Transverse colon (tissue), 4 donors: ENCODE data around the gene WDR91. TPM values are rescaled to one million over a fixed set of nuclear protein-coding genes. Genes with fewer than 3 reads are reported as not detected.

Experiments
- DNase-seq: peaks from one replicate; pipeline ENCODE4 v3.0.0-alpha.2; 2019
- H3K27ac ChIP-seq, 4 donors: fragments of 200-600 bp; sonication (generic); 2 replicates each; pipeline ENCODE4 v1.5.1; 2016 to 2018; ENCODE audit warnings: inconsistent platforms in 4 of 4
- H3K27me3 ChIP-seq: fragments of 200-600 bp; sonication (generic); 2 replicates; pipeline ENCODE4 v1.5.1; 2017; ENCODE audit warnings: inconsistent platforms
- H3K36me3 ChIP-seq, 4 donors: fragments of 200-600 bp; sonication (generic); 2 replicates each; pipeline ENCODE4 v1.5.1; 2017 to 2019; ENCODE audit warnings: inconsistent platforms in 4 of 4
- H3K4me1 ChIP-seq, 4 donors: fragments of 200-600 bp; sonication (generic); 2 replicates each; pipeline ENCODE4 v1.5.1; 2017 to 2020; ENCODE audit warnings: inconsistent platforms in 4 of 4
- H3K4me3 ChIP-seq, 4 donors: fragments of 200-600 bp; sonication (generic); 1 replicate in 1 of 4; 2 replicates in 3 of 4; pipeline versions ENCODE4 v1.5.1 to v1.6.1; 2017 to 2019; ENCODE audit warnings: inconsistent platforms in 4 of 4
- H3K9me3 ChIP-seq, 2 donors: fragments of 200-600 bp; sonication (generic); 2 replicates each; pipeline ENCODE4 v1.5.1; 2017 to 2019; ENCODE audit warnings: inconsistent platforms in 2 of 2
- CTCF ChIP-seq, 5 experiments: fragments of 200-600 bp in 3 of 5; fragments of 450-650 bp in 2 of 5; sonication (generic) in 3 of 5; IDR thresholded peaks; 1 replicate in 2 of 5; 2 replicates in 3 of 5; pipeline ENCODE4 v1.5.1; 2016 to 2017; ENCODE audit warnings: antibody characterized with exemption in 5 of 5, inconsistent platforms in 3 of 5, mild to moderate bottlenecking in 2 of 5, moderate library complexity in 1 of 5
- EP300 ChIP-seq: sonication (generic); formaldehyde crosslinking; IDR thresholded peaks from one replicate; pipeline ENCODE4 v1.6.1; 2017; ENCODE audit warnings: antibody characterized with exemption, low read depth
- POLR2A ChIP-seq: fragments of 450-650 bp; IDR thresholded peaks from one replicate; pipeline ENCODE4 v1.6.1; 2016; ENCODE audit warnings: antibody characterized with exemption, mild to moderate bottlenecking, moderate library complexity
- POLR2AphosphoS5 ChIP-seq, 3 donors: sonication (generic); formaldehyde crosslinking; IDR thresholded peaks; one replicate each; pipeline ENCODE4 v1.6.1; 2016; ENCODE audit warnings: antibody characterized with exemption in 3 of 3
- WGBS, 2 donors: methylation state at CpG; one replicate each; pipeline ENCODE4 v1.1.5; 2018; ENCODE audit warnings: low coverage in 1 of 2; 5-methylcytosine and 5-hydroxymethylcytosine counted together
- in situ Hi-C, 4 donors: fragments of 200-750 bp; cut with MboI; loops; one replicate each; pipeline versions ENCODE4 v1.15.0 to v1.15.1; 2017; ENCODE audit warnings: low sequenced_read_pairs in 3 of 4, low pct_ligation_motif_present in 1 of 4, low pct_unique_long_range_greater_than_20kb in 1 of 4
- intact Hi-C: fragments of 100-400 bp; cut with DNase I; formaldehyde crosslinking; loops from one replicate; pipeline ENCODE4 v1.15.1; 2023; ENCODE audit warnings: low total_unique reads
- total RNA-seq, 4 donors: library from RNA; depleted of rRNA; stranded (reverse); fragments of >200 nt; gene quantifications; one replicate each; pipeline ENCODE4 v1.1.0, GENCODE V29; 2016

Gene WDR91
- total RNA-seq, 4 donors from 2014 or later: 6.7 to 19.9 (median 12.6) TPM

GRCh38 chr7:135159359-135160085, 51.8 kb downstream of the WDR91 start:
- Histone ChIP-seq H3K27ac (peak overlapping the region; percentile 62 to 72 (median 65)), H3K9me3 (peaks cover 8 to 9% of the 10 kb centered on the region in 2 donors), H3K4me3 (no peak overlapping the region), H3K4me1 (peaks cover 7 to 33% (median 18%) of the 10 kb centered on the region in 4 donors), H3K36me3 (no peaks in the 10 kb centered on the region), H3K27me3 (no peaks in the 10 kb centered on the region)
- no peak for TF ChIP-seq POLR2A
- no peak for TF ChIP-seq EP300
- no peak for TF ChIP-seq CTCF (IDR thresholded peaks at IDR 0.05)
- TF ChIP-seq POLR2AphosphoS5 (IDR thresholded peaks at IDR 0.05): no peak
- no peak for DNase-seq
- in situ Hi-C loops: loop anchor here in 3 of 4 donors (10.0 to 25.0 kb wide), 3 partner anchors 165 to 497 kb away; no protein-coding TSS in a partner anchor
- 87 to 94% methylated on average over 2 of the region's 2 CpGs for WGBS, 2 donors
- intact Hi-C loops: loop anchor here (10.0 kb wide), 1 partner anchor 475 kb away; no protein-coding TSS in a partner anchor

GRCh38 chr7:135158874-135159273, 52.5 kb downstream of the WDR91 start:
- no peak for DNase-seq
- Histone ChIP-seq H3K27me3 (no peaks in the 10 kb centered on the region), H3K4me3 (no peak overlapping the region), H3K27ac (peak overlapping the region in 3 of 4 donors; percentile 62 to 68 (median 62)), H3K9me3 (peaks cover 8 to 9% of the 10 kb centered on the region in 2 donors), H3K36me3 (no peaks in the 10 kb centered on the region), H3K4me1 (peaks cover 7 to 33% (median 18%) of the 10 kb centered on the region in 4 donors)
- TF ChIP-seq POLR2A: no peak
- no peak for TF ChIP-seq POLR2AphosphoS5 (IDR thresholded peaks at IDR 0.05)
- TF ChIP-seq EP300: no peak
- no peak for TF ChIP-seq CTCF (IDR thresholded peaks at IDR 0.05)
- in situ Hi-C loops (loop anchor here in 2 of 4 donors (25.0 kb wide), 2 partner anchors 472 to 497 kb away; no protein-coding TSS in a partner anchor), intact Hi-C loops (no loop called here)
- WGBS, 2 donors: 77 to 87% methylated on average over 5 to 6 of the region's 6 CpGs

GRCh38 chr7:135158141-135158655, 53.1 kb downstream of the WDR91 start:
- TF ChIP-seq CTCF (IDR thresholded peaks at IDR 0.05) (no peak), POLR2AphosphoS5 (IDR thresholded peaks at IDR 0.05) (no peak), POLR2A (no peak), EP300 (no peak)
- 100% methylated on average over 1 of the region's 1 CpG; no CpG with 5 or more reads in 1 of the 2 donors for whole genome bisulfite sequencing, 2 donors
- peak overlapping the region in 1 of 4 donors; percentile 68 for H3K27ac ChIP-seq
- in situ Hi-C loops: loop anchor here in 2 of 4 donors (25.0 kb wide), 2 partner anchors 471 to 496 kb away; no protein-coding TSS in a partner anchor
- DNase-seq: no peak
- H3K9me3 ChIP-seq: peaks cover 8 to 9% of the 10 kb centered on the region in 2 donors
- no peaks in the 10 kb centered on the region for H3K27me3 ChIP-seq
- no peak overlapping the region for H3K4me3 ChIP-seq
- peaks cover 7 to 33% (median 18%) of the 10 kb centered on the region in 4 donors for H3K4me1 ChIP-seq
- no peaks in the 10 kb centered on the region for H3K36me3 ChIP-seq
- intact Hi-C loops: no loop called here

GRCh38 chr7:135156290-135156689, 55.0 kb downstream of the WDR91 start:
- no peak for DNase-seq
- 92 to 93% methylated on average over 1 of the region's 1 CpG for WGBS, 2 donors
- H3K27me3 ChIP-seq: no peaks in the 10 kb centered on the region
- no peaks in the 10 kb centered on the region for H3K36me3 ChIP-seq
- peaks cover 7 to 27% (median 16%) of the 10 kb centered on the region in 4 donors for H3K4me1 ChIP-seq
- H3K27ac ChIP-seq: no peak overlapping the region
- in situ Hi-C loops: loop anchor here in 2 of 4 donors (25.0 kb wide), 2 partner anchors 469 to 494 kb away; no protein-coding TSS in a partner anchor
- peaks cover 8 to 9% of the 10 kb centered on the region in 2 donors for H3K9me3 ChIP-seq
- no peak for TF ChIP-seq POLR2AphosphoS5 (IDR thresholded peaks at IDR 0.05)
- no peak for TF ChIP-seq CTCF (IDR thresholded peaks at IDR 0.05)
- TF ChIP-seq EP300: no peak
- no peak overlapping the region for H3K4me3 ChIP-seq
- intact Hi-C loops: no loop called here
